CD4-positive, alpha-beta memory T cell (primary cell): ENCODE measurements around the gene GSTO1. TPM values are rescaled to one million over a fixed set of nuclear protein-coding genes. Genes with fewer than 3 reads are reported as not detected.

Experiments used
- CTCF ChIA-PET: fragments of 350-600 bp; sonication (Branson Sonifier 250); formaldehyde crosslinking; loops from one replicate; lab custom pipeline; 2021; ENCODE audit warnings: inconsistent platforms; ENCODE audit not compliant: partially characterized antibody; lab: Charles Lee
- POLR2A ChIA-PET: fragments of 350-600 bp; sonication (Branson Sonifier 250); formaldehyde crosslinking; loops from one replicate; lab custom pipeline; 2021; ENCODE audit not compliant: partially characterized antibody; lab: Charles Lee
- DNase-seq, 5 donors: peaks; one replicate each; pipeline versions ENCODE4 v3.0.0 to v3.0.0-alpha.2; 2020 to 2022; ENCODE audit warnings: mixed read lengths in 1 of 5
- H3K27ac ChIP-seq: one replicate; pipeline ENCODE4 v1.7.0; 2013; ENCODE audit warnings: low read depth, low read length
- H3K27me3 ChIP-seq: 2 replicates; pipeline ENCODE4 v1.7.0; 2013; ENCODE audit warnings: mild to moderate bottlenecking, low read length, moderate library complexity; ENCODE audit not compliant: insufficient read depth
- H3K36me3 ChIP-seq: 2 replicates; pipeline ENCODE4 v1.7.0; 2013; ENCODE audit warnings: mild to moderate bottlenecking, low read length, moderate library complexity; ENCODE audit not compliant: insufficient read depth
- H3K4me1 ChIP-seq: 2 replicates; pipeline ENCODE4 v1.7.0; 2013; ENCODE audit warnings: mild to moderate bottlenecking, low read length, moderate library complexity; ENCODE audit not compliant: insufficient read depth
- H3K4me3 ChIP-seq, 2 donors: one replicate each; pipeline ENCODE4 v1.7.0; 2013; ENCODE audit warnings: low read length in 2 of 2, mild to moderate bottlenecking in 1 of 2
- H3K9me3 ChIP-seq, 2 donors: one replicate each; pipeline ENCODE4 v1.7.0; 2013; ENCODE audit warnings: low read length in 2 of 2, control low read depth in 1 of 2; ENCODE audit not compliant: control insufficient read depth in 1 of 2
- H3K27ac Mint-ChIP-seq, 7 donors: one replicate each; pipeline ENCODE4 v1.8.0; 2020 to 2021; ENCODE audit warnings: mixed read lengths in 7 of 7, mild to moderate bottlenecking in 6 of 7, inconsistent platforms in 3 of 7, moderate library complexity in 3 of 7
- H3K27me3 Mint-ChIP-seq, 2 donors: one replicate each; pipeline ENCODE4 v1.8.0; 2020 to 2021; ENCODE audit warnings: mixed read lengths in 2 of 2
- H3K36me3 Mint-ChIP-seq, 2 donors: one replicate each; pipeline ENCODE4 v1.8.0; 2020 to 2021; ENCODE audit warnings: mixed read lengths in 2 of 2, inconsistent platforms in 1 of 2, mild to moderate bottlenecking in 1 of 2
- H3K4me1 Mint-ChIP-seq, 4 donors: one replicate each; pipeline ENCODE4 v1.8.0; 2020 to 2021; ENCODE audit warnings: mixed read lengths in 4 of 4, mild to moderate bottlenecking in 1 of 4
- H3K4me3 Mint-ChIP-seq, 8 donors: one replicate each; pipeline ENCODE4 v1.8.0; 2020 to 2021; ENCODE audit warnings: mixed read lengths in 8 of 8, mild to moderate bottlenecking in 7 of 8, moderate library complexity in 6 of 8, inconsistent platforms in 3 of 8
- H3K9me3 Mint-ChIP-seq, 8 donors: one replicate each; pipeline ENCODE4 v1.8.0; 2020 to 2021; ENCODE audit warnings: mixed read lengths in 8 of 8, mild to moderate bottlenecking in 5 of 8, inconsistent platforms in 3 of 8, moderate library complexity in 1 of 8
- intact Hi-C: fragments of 100-400 bp; cut with micrococcal nuclease; formaldehyde crosslinking; loops from one replicate; pipeline ENCODE4 v1.15.1; 2023
- polyA plus RNA-seq, 2 donors: library from polyadenylated mRNA; unstranded; fragments of 300-500 nt; fragmentation: Illumina TruSeq; gene quantifications; one replicate each; pipeline ENCODE4 v1.2.3, GENCODE V29; 2021
- total RNA-seq, 2 experiments: library from RNA; stranded (reverse); gene quantifications; one replicate each; pipeline ENCODE4 v1.2.3, GENCODE V29; 2021

Gene GSTO1
- total and polyA plus RNA-seq, 4 experiments from 2014 or later: 52.8 to 207 (median 105) TPM

DNA sequence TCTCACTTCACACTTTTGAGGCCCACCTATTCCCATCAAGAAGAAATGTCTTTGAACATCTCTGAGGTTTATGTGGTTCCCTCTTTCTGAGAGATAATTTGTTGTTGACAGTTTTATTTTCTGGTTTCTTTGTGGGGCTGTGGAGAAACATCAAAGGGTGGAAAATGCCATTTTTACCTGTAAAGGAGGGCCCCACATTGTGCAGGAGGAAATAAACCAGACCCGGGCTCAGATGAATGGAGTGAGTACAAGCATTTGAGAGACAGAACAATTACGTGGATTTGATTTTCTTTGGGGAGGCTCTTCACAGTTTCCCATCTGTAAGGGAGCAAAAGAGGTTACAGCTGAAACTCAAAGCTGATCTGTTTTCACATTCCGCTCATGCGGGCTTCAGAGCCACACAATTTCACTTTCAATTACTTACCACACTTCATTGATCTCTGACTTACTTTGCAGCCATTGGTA is 53.8 kb downstream of the GSTO1 start:
- CTCF ChIA-PET: interaction anchor here (0.7 to 7.3 kb wide), 6 partner anchors 9 to 41 kb away, joined by 3 to 449 read pairs (median 66); partner anchors contain the start of genes CFAP58 and ITPRIP
- peaks cover 12% of the 10 kb centered on the region for H3K36me3 ChIP-seq
- intact Hi-C loops: loop anchor here (2.0 kb wide), 1 partner anchor 20 kb away; no protein-coding TSS in a partner anchor
- H3K4me1 Mint-ChIP-seq: peaks cover 42 to 82% (median 62%) of the 10 kb centered on the region in 4 donors
- peak overlapping the region; percentile 49 to 92 (median 82) for H3K27ac Mint-ChIP-seq
- POLR2A ChIA-PET: interaction anchor here (1.0 to 10.2 kb wide), 6 partner anchors 14 to 43 kb away, joined by 3 to 126 read pairs (median 56); partner anchors contain the start of genes CFAP58 and ITPRIP
- no peaks in the 10 kb centered on the region for H3K9me3 ChIP-seq
- no peak overlapping the region for H3K27ac ChIP-seq
- H3K27me3 ChIP-seq: no peaks in the 10 kb centered on the region
- H3K36me3 Mint-ChIP-seq: peaks cover 9 to 18% of the 10 kb centered on the region in 2 donors
- peak; percentile 49 to 57 (median 51) for DNase-seq
- peaks cover 60% of the 10 kb centered on the region for H3K4me1 ChIP-seq
- H3K4me3 ChIP-seq: no peak overlapping the region
- H3K27me3 Mint-ChIP-seq: no peaks in the 10 kb centered on the region
- no peaks in the 10 kb centered on the region for H3K9me3 Mint-ChIP-seq
- peak overlapping the region; percentile 8 to 84 (median 64) for H3K4me3 Mint-ChIP-seq

GRCh38 chr10:104309980-104310978 is 55.6 kb downstream of the GSTO1 start:
- DNase-seq: no peak
- Mint-ChIP-seq H3K27me3 (no peaks in the 10 kb centered on the region), H3K4me1 (peaks cover 38 to 68% (median 52%) of the 10 kb centered on the region in 4 donors), H3K27ac (peak overlapping the region in 5 of 7 donors; percentile 8 to 70 (median 33)), H3K4me3 (peak overlapping the region in 1 of 8 donors; percentile 15), H3K9me3 (no peaks in the 10 kb centered on the region), H3K36me3 (peaks cover 13 to 30% of the 10 kb centered on the region in 2 donors)
- intact Hi-C loops: loop anchor here (2.0 kb wide), 1 partner anchor 19 kb away; no protein-coding TSS in a partner anchor
- Histone ChIP-seq H3K9me3 (no peaks in the 10 kb centered on the region), H3K27me3 (no peaks in the 10 kb centered on the region), H3K4me1 (peaks cover 53% of the 10 kb centered on the region), H3K27ac (no peak overlapping the region), H3K4me3 (no peak overlapping the region), H3K36me3 (peaks cover 30% of the 10 kb centered on the region)
- CTCF ChIA-PET: interaction anchor here (0.9 to 8.1 kb wide), 8 partner anchors 11 to 41 kb away, joined by 3 to 65 read pairs (median 5); partner anchors contain the start of genes CFAP58 and ITPRIP
- POLR2A ChIA-PET: interaction anchor here (0.8 to 10.2 kb wide), 4 partner anchors 12 to 26 kb away, joined by 3 to 126 read pairs (median 56); partner anchors contain the start of gene ITPRIP

DNA sequence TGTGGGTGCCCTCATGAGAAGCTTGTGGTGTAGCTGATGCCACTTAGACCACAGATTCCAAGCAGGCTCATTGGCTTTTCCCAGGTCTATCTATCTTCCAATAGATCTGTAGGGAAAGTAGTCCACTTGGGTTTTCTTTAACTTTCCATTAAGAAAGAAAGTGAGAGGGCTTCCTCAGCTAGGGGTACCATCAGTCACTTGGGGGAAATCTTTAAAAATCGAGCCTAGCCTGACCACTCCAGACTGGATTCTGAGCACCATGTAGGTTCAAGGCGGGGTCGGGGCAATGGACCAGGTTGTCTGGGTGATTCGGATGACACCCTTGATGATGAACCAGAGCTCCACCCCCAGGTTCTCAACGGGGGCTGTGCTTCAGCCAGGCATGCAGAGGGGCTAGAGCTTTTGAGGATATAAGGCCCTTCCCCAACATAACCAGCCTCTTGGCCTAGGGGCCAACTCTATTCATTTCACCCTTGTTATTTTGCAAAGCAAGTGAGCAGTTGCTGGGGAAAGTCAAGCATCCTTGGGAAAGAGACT is 56.6 kb downstream of the GSTO1 start:
- ChIA-PET POLR2A (interaction anchor here (0.8 to 10.2 kb wide), 3 partner anchors 11 to 25 kb away, joined by 3 to 126 read pairs (median 72); partner anchors contain the start of gene ITPRIP), CTCF (interaction anchor here (1.2 to 8.1 kb wide), 6 partner anchors 10 to 40 kb away, joined by 3 to 65 read pairs (median 4); partner anchors contain the start of gene CFAP58)
- H3K27me3 ChIP-seq: no peaks in the 10 kb centered on the region
- no peak for DNase-seq
- no peaks in the 10 kb centered on the region for H3K9me3 ChIP-seq
- Mint-ChIP-seq H3K36me3 (peaks cover 17 to 35% of the 10 kb centered on the region in 2 donors), H3K4me1 (peaks cover 31 to 59% (median 44%) of the 10 kb centered on the region in 4 donors), H3K27ac (peak overlapping the region in 2 of 7 donors; percentile 8 to 43), H3K4me3 (no peak overlapping the region), H3K9me3 (no peaks in the 10 kb centered on the region), H3K27me3 (no peaks in the 10 kb centered on the region)
- intact Hi-C loops: no loop called here
- H3K4me1 ChIP-seq: peaks cover 43% of the 10 kb centered on the region
- peaks cover 34% of the 10 kb centered on the region for H3K36me3 ChIP-seq
- H3K27ac ChIP-seq: no peak overlapping the region
- H3K4me3 ChIP-seq: no peak overlapping the region

GRCh38 chr10:104314591-104315485 is 60.1 kb downstream of the GSTO1 start:
- no peaks in the 10 kb centered on the region for H3K9me3 Mint-ChIP-seq
- no peak overlapping the region for H3K4me3 Mint-ChIP-seq
- H3K27ac Mint-ChIP-seq: no peak overlapping the region
- Histone ChIP-seq H3K4me3 (no peak overlapping the region), H3K9me3 (no peaks in the 10 kb centered on the region), H3K36me3 (peaks cover 36% of the 10 kb centered on the region), H3K27me3 (no peaks in the 10 kb centered on the region), H3K4me1 (peaks cover 17% of the 10 kb centered on the region), H3K27ac (no peak overlapping the region)
- intact Hi-C loops: no loop called here
- no peaks in the 10 kb centered on the region for H3K27me3 Mint-ChIP-seq
- peaks cover 17 to 53% (median 36%) of the 10 kb centered on the region in 4 donors for H3K4me1 Mint-ChIP-seq
- DNase-seq: no peak
- CTCF ChIA-PET: interaction anchor here (1.1 to 8.1 kb wide), 5 partner anchors 9 to 40 kb away, joined by 3 to 65 read pairs (median 18); partner anchors contain the start of genes CFAP58 and ITPRIP
- POLR2A ChIA-PET: interaction anchor here (1.1 to 9.9 kb wide), 3 partner anchors 8 to 24 kb away, joined by 3 to 72 read pairs (median 8); partner anchors contain the start of gene ITPRIP
- H3K36me3 Mint-ChIP-seq: peaks cover 17 to 44% of the 10 kb centered on the region in 2 donors

DNA sequence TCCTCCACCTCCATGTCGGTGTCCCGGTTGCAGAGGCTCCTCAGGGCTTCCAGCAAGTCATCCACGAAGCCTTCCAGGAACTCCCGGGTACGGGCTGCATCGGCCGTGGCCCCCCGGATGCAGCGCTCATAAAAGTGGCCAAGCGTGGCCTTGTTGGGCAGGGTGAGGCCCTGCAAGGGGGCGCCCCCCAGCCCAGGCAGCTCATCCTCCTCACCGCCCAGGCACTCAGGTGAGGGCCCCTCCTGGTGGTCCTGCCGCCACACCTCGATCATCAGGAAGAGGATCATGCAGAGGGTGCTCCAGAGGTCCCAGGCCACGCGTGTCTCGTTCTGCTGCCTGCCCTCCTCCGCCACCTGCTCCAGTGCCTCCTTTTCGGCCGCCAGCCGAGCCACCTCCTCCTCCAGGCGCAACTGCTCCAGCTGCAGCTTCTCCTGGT is 60.8 kb downstream of the GSTO1 start:
- Mint-ChIP-seq H3K27me3 (no peaks in the 10 kb centered on the region), H3K27ac (no peak overlapping the region), H3K9me3 (no peaks in the 10 kb centered on the region), H3K36me3 (peaks cover 17 to 44% of the 10 kb centered on the region in 2 donors), H3K4me3 (no peak overlapping the region), H3K4me1 (peaks cover 18 to 54% (median 35%) of the 10 kb centered on the region in 4 donors)
- Histone ChIP-seq H3K27ac (no peak overlapping the region), H3K4me1 (peaks cover 17% of the 10 kb centered on the region), H3K9me3 (no peaks in the 10 kb centered on the region), H3K4me3 (no peak overlapping the region), H3K27me3 (no peaks in the 10 kb centered on the region), H3K36me3 (peaks cover 36% of the 10 kb centered on the region)
- CTCF ChIA-PET: interaction anchor here (1.1 to 8.1 kb wide), 4 partner anchors 10 to 36 kb away, joined by 3 to 65 read pairs (median 32); partner anchors contain the start of genes CFAP58 and ITPRIP
- intact Hi-C loops: no loop called here
- POLR2A ChIA-PET: interaction anchor here (1.1 to 2.8 kb wide), 2 partner anchors 10 to 23 kb away, joined by 3 to 8 read pairs; partner anchors contain the start of gene ITPRIP
- DNase-seq: no peak
